H9 (cell line): ENCODE data around the gene KIF13A. TPM values are rescaled to one million over a fixed set of nuclear protein-coding genes. Genes with fewer than 3 reads are reported as not detected.

Experiments
- DNase-seq: peaks from one replicate; pipeline ENCODE4 v3.0.0-alpha.2; 2017
- H2AFZ ChIP-seq: one replicate; pipeline ENCODE4 v1.6.1; 2013; ENCODE audit warnings: mild to moderate bottlenecking, low read length, control low read depth, moderate library complexity
- H2AK5ac ChIP-seq: 2 replicates; pipeline ENCODE4 v1.6.1; 2013; ENCODE audit warnings: low read length, control low read depth, mixed read lengths; ENCODE audit not compliant: insufficient read length
- H2BK120ac ChIP-seq: one replicate; pipeline ENCODE4 v1.6.1; 2013; ENCODE audit warnings: low read depth, mild to moderate bottlenecking, low read length, control low read depth, inconsistent platforms; ENCODE audit not compliant: poor library complexity, severe bottlenecking
- H2BK12ac ChIP-seq: 2 replicates; pipeline ENCODE4 v1.6.1; 2013; ENCODE audit warnings: low read length, control low read depth, mixed read lengths, low read depth; ENCODE audit not compliant: insufficient read length
- H2BK15ac ChIP-seq: 2 replicates; pipeline ENCODE4 v1.6.1; 2013; ENCODE audit warnings: low read depth, low read length, control low read depth
- H2BK20ac ChIP-seq: one replicate; pipeline ENCODE4 v1.6.1; 2013; ENCODE audit warnings: low read depth, mild to moderate bottlenecking, low read length, control low read depth, inconsistent platforms; ENCODE audit not compliant: poor library complexity, severe bottlenecking
- H2BK5ac ChIP-seq: 2 replicates; pipeline ENCODE4 v1.6.1; 2013; ENCODE audit warnings: low read length, control low read depth, mixed read lengths; ENCODE audit not compliant: insufficient read length
- H3K14ac ChIP-seq: 2 replicates; pipeline ENCODE4 v1.6.1; 2013; ENCODE audit warnings: low read length, control low read depth; ENCODE audit not compliant: insufficient read depth
- H3K18ac ChIP-seq: 2 replicates; pipeline ENCODE4 v1.6.1; 2013; ENCODE audit warnings: low read depth, mild to moderate bottlenecking, mixed read lengths, low read length, control low read depth; ENCODE audit not compliant: insufficient read length
- H3K23ac ChIP-seq: 2 replicates; pipeline ENCODE4 v1.6.1; 2013; ENCODE audit warnings: low read length, control low read depth, mixed read lengths, low read depth; ENCODE audit not compliant: insufficient read length
- H3K23me2 ChIP-seq: 2 replicates; pipeline ENCODE4 v1.6.1; 2013; ENCODE audit warnings: low read depth, mild to moderate bottlenecking, mixed read lengths, low read length, control low read depth; ENCODE audit not compliant: insufficient read length, poor library complexity, severe bottlenecking
- H3K27ac ChIP-seq: 2 replicates; pipeline ENCODE4 v1.5.1; 2013; ENCODE audit warnings: low read length, control low read depth, mixed read lengths, low read depth; ENCODE audit not compliant: insufficient read length
- H3K27me3 ChIP-seq: 2 replicates; pipeline ENCODE4 v1.6.1; 2013; ENCODE audit warnings: low read length, control low read depth, inconsistent platforms; ENCODE audit not compliant: insufficient read depth
- H3K4ac ChIP-seq: 2 replicates; pipeline ENCODE4 v1.6.1; 2013; ENCODE audit warnings: low read depth, mild to moderate bottlenecking, control low read depth, inconsistent platforms, low read length, moderate library complexity
- H3K4me1 ChIP-seq: 2 replicates; pipeline ENCODE4 v1.6.1; 2013; ENCODE audit warnings: low read length, control low read depth, inconsistent platforms; ENCODE audit not compliant: insufficient read depth
- H3K4me2 ChIP-seq: 2 replicates; pipeline ENCODE4 v1.6.1; 2013; ENCODE audit warnings: low read length, control low read depth, mixed read lengths; ENCODE audit not compliant: insufficient read length, insufficient read depth
- H3K56ac ChIP-seq: 2 replicates; pipeline ENCODE4 v1.6.1; 2013; ENCODE audit warnings: low read depth, mild to moderate bottlenecking, mixed read lengths, low read length, control low read depth; ENCODE audit not compliant: insufficient read length
- H3K79me1 ChIP-seq: 2 replicates; pipeline ENCODE4 v1.6.1; 2013; ENCODE audit warnings: low read depth, mild to moderate bottlenecking, moderate library complexity, low read length, control low read depth, inconsistent platforms; ENCODE audit not compliant: insufficient read depth, poor library complexity, severe bottlenecking
- H3K79me2 ChIP-seq: 2 replicates; pipeline ENCODE4 v1.6.1; 2013; ENCODE audit warnings: low read length, control low read depth, inconsistent platforms; ENCODE audit not compliant: insufficient read depth
- H3K9ac ChIP-seq: 2 replicates; pipeline ENCODE4 v1.6.1; 2013; ENCODE audit warnings: low read length, control low read depth, mixed read lengths; ENCODE audit not compliant: insufficient read length; ENCODE audit errors: extremely low read depth
- H3K9me3 ChIP-seq: one replicate; pipeline ENCODE4 v1.6.1; 2013; ENCODE audit warnings: low read depth, low read length, inconsistent platforms; ENCODE audit not compliant: control insufficient read depth
- H3T11ph ChIP-seq: one replicate; pipeline ENCODE4 v1.6.1; 2013; ENCODE audit warnings: mild to moderate bottlenecking, low read length, control low read depth, inconsistent platforms
- H4K20me1 ChIP-seq: one replicate; pipeline ENCODE4 v1.6.1; 2013; ENCODE audit not compliant: control insufficient read depth, insufficient read length, insufficient read depth
- H4K5ac ChIP-seq: 2 replicates; pipeline ENCODE4 v1.6.1; 2013; ENCODE audit warnings: low read depth, mild to moderate bottlenecking, mixed read lengths, low read length, control low read depth; ENCODE audit not compliant: insufficient read length
- H4K8ac ChIP-seq: replicated peaks from 2 replicates; pipeline ENCODE4 v1.6.1; 2013; ENCODE audit warnings: low read length, control low read depth, mixed read lengths, low read depth; ENCODE audit not compliant: insufficient read length
- H4K91ac ChIP-seq: 2 replicates; pipeline ENCODE4 v1.6.1; 2013; ENCODE audit warnings: low read depth, mild to moderate bottlenecking, moderate library complexity, mixed read lengths, low read length, control low read depth; ENCODE audit not compliant: insufficient read length
- H3K27ac Mint-ChIP-seq, 3 experiments: 2 replicates in 2 of 3; 3 replicates in 1 of 3; pipeline ENCODE4 v1.8.0; 2020 to 2021; ENCODE audit warnings: mixed read lengths in 3 of 3, mild to moderate bottlenecking in 1 of 3, moderate library complexity in 1 of 3
- H3K27me3 Mint-ChIP-seq: 2 replicates; pipeline ENCODE4 v1.8.0; 2021; ENCODE audit warnings: low read depth, mild to moderate bottlenecking, moderate library complexity, mixed read lengths
- H3K36me3 Mint-ChIP-seq, 3 experiments: 2 replicates in 2 of 3; 3 replicates in 1 of 3; pipeline ENCODE4 v1.8.0; 2020 to 2021; ENCODE audit warnings: low read depth in 3 of 3, mixed read lengths in 3 of 3; ENCODE audit not compliant: insufficient read depth in 1 of 3
- H3K4me1 Mint-ChIP-seq, 2 experiments: 2 replicates each; pipeline ENCODE4 v1.8.0; 2020; ENCODE audit warnings: mixed read lengths in 2 of 2
- H3K4me3 Mint-ChIP-seq, 2 experiments: 2 replicates in 1 of 2; 3 replicates in 1 of 2; pipeline ENCODE4 v1.8.0; 2020 to 2021; ENCODE audit warnings: mild to moderate bottlenecking in 2 of 2, mixed read lengths in 2 of 2, moderate library complexity in 1 of 2
- H3K9me3 Mint-ChIP-seq, 2 experiments: 2 replicates in 1 of 2; 3 replicates in 1 of 2; pipeline ENCODE4 v1.8.0; 2020; ENCODE audit warnings: mild to moderate bottlenecking in 2 of 2, mixed read lengths in 2 of 2, moderate library complexity in 1 of 2
- WGBS: extraction: QIAGEN DNeasy Blood & Tissue Kit; methylation state at CpG from one replicate; pipeline ENCODE4 v1.1.7; 2013; ENCODE audit warnings: missing lambda C conversion rate, low lambda C conversion rate, mixed read lengths; ENCODE audit not compliant: insufficient read length; ENCODE audit errors: extremely low coverage; 5-methylcytosine and 5-hydroxymethylcytosine counted together
- total RNA-seq: library from RNA; stranded (reverse); gene quantifications from 2 replicates; pipeline ENCODE4 v1.2.1, GENCODE V29; 2021
- TF ChIP-seq, protein P1 (sequence below): fragments of 200-600 bp; sonication (generic); conservative IDR thresholded peaks from 3 replicates; pipeline ENCODE4 v1.8.0; 2021; ENCODE audit warnings: antibody characterized with exemption, mild to moderate bottlenecking

KIF13A gene
- total RNA-seq, 1 experiment from 2014 or later = 38.2 TPM

DNA sequence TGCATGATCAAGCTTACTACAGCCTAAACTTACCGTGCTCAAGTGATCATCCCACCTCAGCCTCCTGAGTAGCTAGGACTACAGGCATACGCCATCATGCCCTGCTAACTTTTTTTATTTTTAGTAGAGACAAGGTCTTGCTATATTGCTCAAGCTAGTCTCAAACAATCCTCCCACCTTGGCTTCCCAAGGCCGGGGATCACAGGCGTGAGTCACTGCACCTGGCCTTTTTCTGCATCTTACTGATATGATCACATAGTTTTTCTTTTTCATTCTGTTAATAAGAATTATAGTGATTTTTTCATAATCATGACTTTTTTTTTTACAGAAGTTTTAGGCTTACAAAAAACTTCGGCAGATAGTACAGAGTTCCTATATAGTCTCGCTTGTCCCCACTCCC is 93.2 kb downstream of the KIF13A start:
- TF ChIP-seq, protein P1, sequence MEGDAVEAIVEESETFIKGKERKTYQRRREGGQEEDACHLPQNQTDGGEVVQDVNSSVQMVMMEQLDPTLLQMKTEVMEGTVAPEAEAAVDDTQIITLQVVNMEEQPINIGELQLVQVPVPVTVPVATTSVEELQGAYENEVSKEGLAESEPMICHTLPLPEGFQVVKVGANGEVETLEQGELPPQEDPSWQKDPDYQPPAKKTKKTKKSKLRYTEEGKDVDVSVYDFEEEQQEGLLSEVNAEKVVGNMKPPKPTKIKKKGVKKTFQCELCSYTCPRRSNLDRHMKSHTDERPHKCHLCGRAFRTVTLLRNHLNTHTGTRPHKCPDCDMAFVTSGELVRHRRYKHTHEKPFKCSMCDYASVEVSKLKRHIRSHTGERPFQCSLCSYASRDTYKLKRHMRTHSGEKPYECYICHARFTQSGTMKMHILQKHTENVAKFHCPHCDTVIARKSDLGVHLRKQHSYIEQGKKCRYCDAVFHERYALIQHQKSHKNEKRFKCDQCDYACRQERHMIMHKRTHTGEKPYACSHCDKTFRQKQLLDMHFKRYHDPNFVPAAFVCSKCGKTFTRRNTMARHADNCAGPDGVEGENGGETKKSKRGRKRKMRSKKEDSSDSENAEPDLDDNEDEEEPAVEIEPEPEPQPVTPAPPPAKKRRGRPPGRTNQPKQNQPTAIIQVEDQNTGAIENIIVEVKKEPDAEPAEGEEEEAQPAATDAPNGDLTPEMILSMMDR = no peak
- H3K36me3 Mint-ChIP-seq = peaks cover 41 to 60% (median 46%) of the 10 kb centered on the region in 3 experiments

More for the DNA sequence above, 93.2 kb downstream of the KIF13A start:
- H3K23ac ChIP-seq = no peak overlapping the region
- H3K27ac ChIP-seq = no peak overlapping the region
- no peak overlapping the region for H3K4me3 Mint-ChIP-seq
- H3T11ph ChIP-seq = no peak overlapping the region
- no peak overlapping the region for H2AK5ac ChIP-seq
- no peaks in the 10 kb centered on the region for H3K79me1 ChIP-seq
- H3K4me1 ChIP-seq = no peaks in the 10 kb centered on the region
- no peaks in the 10 kb centered on the region for H3K27me3 ChIP-seq
- H3K27ac Mint-ChIP-seq = no peak overlapping the region
- peaks cover 16% of the 10 kb centered on the region for H3K9me3 ChIP-seq
- no peak overlapping the region for H2BK15ac ChIP-seq
- H2BK5ac ChIP-seq = no peak overlapping the region
- H3K14ac ChIP-seq = no peak overlapping the region
- peaks cover 7 to 9% of the 10 kb centered on the region in 2 experiments; a peak in 3 of 4 replicates for H3K4me1 Mint-ChIP-seq
- no peaks in the 10 kb centered on the region; the same call in 1 of the 2 replicates for H3K27me3 Mint-ChIP-seq
- H3K9me3 Mint-ChIP-seq = peaks cover 21 to 31% of the 10 kb centered on the region in 2 experiments
- H4K5ac ChIP-seq = no peak overlapping the region
- H3K4ac ChIP-seq = no peak overlapping the region
- DNase-seq = no peak
- H4K20me1 ChIP-seq = no peaks in the 10 kb centered on the region
- no CpG with 5 or more reads among the region's 6 CpGs for WGBS
- no peak overlapping the region for H4K91ac ChIP-seq
- no peaks in the 10 kb centered on the region for H3K79me2 ChIP-seq
- H2BK120ac ChIP-seq = no peak overlapping the region
- H3K23me2 ChIP-seq = no peaks in the 10 kb centered on the region
- no peak overlapping the region for H3K18ac ChIP-seq
- no peak overlapping the region for H2AFZ ChIP-seq
- no peak overlapping the region for H2BK12ac ChIP-seq
- H2BK20ac ChIP-seq = no peak overlapping the region
- H4K8ac ChIP-seq = no peak overlapping the region
- H3K56ac ChIP-seq = no peak overlapping the region
- H3K4me2 ChIP-seq = no peak overlapping the region
- H3K9ac ChIP-seq = no peak overlapping the region
